ENCODE measurements around the gene KLF14. TPM values are rescaled to one million over a fixed set of nuclear protein-coding genes. Genes with fewer than 3 reads are reported as not detected.
"Not testable (repeated sequence)": the region's sequence is repeated elsewhere in the genome, so short reads cannot be mapped to it uniquely, and the experiment has no call there.

The KLF14 gene
- polyA plus RNA-seq, 1 donor, result 0.76 TPM

DNA sequence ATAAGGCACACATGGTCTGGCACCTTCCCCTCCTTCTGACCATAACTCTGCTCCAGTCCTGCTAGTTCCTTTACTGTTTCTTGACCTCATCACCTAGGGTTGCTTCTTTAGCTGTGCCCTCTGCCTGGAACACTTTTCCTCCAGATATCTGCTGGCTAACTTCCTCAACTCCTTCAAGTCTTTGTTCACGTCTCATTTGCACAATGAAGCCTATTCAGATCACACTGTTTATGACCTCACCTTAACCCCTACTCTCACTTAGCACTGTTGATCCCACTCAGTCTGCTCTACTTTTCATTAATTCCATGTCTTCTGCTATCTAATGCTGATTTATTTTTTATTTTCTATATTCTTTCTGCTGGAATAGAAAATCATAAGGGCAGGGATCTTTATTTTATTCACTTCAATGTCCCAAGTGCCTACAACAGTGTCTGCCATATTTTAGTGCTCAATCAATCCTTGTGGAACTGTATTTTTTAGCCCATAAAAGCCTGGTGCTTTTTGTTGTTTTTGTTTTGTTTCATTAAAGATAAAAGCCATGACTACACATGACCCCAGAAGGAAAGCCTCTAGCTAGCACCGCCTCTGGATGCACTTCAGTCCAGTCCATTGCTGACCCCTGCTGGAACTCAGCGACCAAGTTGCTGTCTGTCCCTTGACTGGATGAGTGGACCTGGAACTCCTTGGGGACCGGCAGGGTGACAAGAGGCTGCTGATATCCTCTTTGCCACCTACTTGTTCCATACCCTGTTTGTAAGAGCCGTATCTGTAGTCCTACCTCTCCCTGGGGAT, 12.3 kb downstream of the KLF14 start:
- peak; percentile 84 for DNase-seq

- no peak for DNase-seq
Measured at GRCh38 chr7:130719541-130719940, 14.5 kb downstream of the KLF14 start.

DNA sequence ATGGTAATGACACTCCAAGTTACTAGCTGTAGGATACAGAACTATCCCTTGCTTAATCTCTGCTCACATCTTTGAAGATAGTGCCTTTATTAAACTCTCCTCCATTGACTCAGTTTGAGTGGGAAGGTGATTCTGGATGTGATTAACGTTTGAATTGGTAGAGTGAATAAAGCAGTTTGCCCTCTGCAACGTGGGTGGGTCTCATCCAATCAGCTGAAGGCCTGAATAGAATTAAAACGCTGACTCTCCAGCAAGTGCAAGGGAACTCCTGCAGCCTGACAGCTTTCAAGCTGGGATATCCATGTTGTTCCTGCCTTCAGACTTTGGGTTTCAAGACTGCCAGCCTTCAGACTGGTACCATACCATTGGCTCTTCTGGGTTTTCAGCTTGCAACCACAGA, 21.6 kb downstream of the KLF14 start:
- no peak for DNase-seq

DNA sequence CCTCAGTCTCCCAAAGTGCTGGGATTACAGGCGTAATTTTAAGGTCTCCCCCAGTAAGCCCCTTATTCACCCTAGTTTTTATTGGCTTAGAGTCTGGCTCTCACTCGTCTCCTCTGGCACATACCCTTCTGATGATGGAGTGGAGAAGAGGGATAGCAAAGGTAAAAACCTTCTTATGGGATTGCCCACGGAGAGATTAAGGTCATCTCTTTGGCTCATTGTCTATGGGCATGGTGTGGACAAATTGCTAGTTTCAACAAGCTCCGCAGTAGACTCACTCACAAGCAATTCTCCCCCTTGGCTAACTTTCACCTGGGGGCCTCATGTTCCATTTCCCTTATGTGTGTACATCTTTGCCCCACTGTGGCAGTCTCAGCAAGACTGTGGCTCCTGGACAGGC, 25.2 kb downstream of the KLF14 start:
- DNase-seq, result no peak

DNA sequence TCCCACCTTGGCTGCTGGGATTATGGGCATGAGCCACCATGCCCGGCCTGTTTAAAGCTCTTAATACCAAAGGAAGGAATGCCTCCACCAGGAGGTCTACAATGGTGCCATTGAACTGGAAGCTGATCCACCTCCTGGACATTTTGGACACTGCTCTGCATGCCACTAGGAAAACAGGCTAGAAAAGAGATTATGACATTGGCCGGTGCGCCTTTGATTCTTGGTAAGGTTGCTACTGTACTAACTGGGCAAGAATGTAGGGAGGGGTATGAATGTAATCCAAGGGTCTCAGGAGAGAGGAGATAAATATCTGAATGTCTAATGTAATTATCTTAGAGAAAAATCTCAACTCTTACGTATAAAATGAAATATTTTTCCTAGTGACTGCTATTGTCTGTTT, 26.0 kb downstream of the KLF14 start:
- no peak for DNase-seq

GRCh38 chr7:130703851-130704250, 30.2 kb downstream of the KLF14 start:
- no peak for DNase-seq

DNA sequence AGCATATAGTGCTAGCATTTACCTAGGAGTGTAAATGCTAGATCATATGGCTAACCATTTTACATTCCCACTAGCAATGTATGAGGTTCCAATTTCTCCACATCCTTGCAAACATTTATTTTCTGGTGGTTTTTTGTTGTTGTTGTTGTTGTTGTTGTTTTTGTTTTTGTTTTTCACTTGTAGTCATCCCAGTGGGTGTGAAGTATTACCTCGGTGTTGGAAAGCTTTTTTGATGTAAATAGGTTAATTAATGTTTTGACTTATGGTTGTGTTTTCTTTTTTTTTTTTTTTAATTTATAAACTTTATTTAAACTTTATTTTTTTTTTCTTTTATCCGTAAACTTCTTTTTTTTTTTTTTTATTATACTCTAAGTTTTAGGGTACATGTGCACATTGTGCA, 32.4 kb downstream of the KLF14 start:
- DNase-seq, result no peak

DNA sequence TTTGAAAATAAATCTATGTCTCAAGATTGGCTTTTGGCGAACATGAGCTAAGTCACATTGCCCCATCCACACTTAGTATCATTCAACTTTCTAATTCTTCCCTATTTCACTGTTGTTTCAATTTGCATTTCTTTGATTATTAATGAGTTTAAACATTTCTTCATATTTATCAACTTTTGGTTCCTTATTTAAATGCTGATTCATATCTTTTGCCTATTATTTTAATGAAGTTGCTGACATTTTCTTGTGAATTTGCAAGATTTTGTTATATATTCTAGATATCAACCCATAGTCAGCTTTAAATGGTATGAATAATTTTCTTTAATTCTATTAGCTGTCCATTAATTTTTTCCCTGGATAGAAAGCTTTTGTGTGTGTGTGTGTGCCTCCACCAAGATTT, 33.2 kb downstream of the KLF14 start:
- DNase-seq, result no peak

DNA sequence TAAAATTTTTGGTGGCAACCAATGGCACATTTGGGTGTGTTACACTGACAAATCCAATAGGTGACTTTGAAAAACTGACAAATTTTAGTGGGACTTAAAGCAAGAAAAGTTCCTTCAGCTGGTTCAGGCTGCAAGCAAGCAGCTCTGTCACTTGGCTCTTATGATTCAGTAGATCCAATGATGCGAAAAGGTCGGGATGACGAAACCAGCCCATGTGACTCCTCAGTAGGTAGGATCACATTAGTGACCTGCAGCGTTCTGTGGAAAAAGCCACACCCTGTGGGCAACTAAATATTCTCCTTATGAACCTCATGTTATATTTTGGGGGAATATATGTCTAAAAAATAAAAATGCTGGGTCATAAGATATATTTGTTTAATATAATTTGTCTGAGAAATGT, 34.3 kb downstream of the KLF14 start:
- DNase-seq, result no peak

- no peak for DNase-seq
Measured at GRCh38 chr7:130697820-130698219, 36.2 kb downstream of the KLF14 start.

DNA sequence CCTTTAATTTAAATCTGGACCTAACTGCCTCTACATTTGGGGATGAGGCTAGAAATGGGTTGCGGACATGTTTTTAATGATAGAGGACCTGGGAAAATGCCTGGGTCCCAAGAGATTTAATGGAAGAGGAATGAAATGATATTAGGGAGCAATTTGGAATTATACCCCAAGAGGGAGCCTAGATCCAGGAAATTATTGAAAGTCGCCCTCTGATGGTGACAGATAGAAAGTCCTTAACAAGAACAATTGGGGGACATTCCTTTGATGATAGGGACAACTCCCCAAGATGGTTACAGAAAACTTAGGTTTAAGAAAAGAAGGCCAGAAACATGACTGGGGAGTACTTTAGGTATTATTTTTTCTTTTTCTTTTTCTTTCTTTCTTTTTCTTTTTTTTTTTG, 38.2 kb downstream of the KLF14 start:
- peak; percentile 20 for DNase-seq

DNA sequence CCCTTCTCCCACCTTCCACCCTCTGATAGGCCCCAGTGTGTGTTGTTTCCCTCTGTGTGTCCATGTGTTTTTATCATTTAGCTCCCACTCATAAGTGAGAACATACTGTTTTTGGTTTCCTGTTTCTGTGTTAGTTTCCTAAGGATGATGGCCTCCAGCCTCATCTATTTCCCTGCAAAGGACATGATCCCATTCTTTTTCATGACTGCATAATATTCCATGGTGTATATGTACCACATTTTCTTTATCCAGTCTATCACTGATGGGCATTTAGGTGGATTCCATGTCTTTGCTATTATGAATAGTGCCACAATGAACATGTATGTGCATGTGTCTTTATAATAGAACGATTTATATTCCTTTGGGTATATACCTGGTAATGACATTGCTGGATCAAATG, 41.6 kb downstream of the KLF14 start:
- not testable (repeated sequence) for DNase-seq

DNA sequence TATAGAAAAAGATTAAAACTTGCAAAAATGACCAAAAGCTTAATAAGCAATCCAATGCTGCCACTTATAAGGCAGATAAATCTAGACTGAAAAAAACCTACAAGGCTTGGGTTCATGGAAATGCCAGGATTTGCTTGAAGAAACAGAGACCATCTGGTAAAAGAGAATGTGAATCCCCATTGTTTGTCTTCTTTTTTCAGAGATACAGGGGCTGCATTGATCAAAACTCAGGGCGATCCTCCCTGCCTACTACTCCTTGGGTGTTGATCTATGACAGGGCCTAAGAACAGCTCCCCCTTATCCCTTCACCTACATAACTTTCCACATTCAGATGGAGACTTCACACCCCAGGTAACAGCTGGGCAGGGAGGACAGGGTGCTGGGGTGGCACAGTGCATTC, 44.3 kb downstream of the KLF14 start:
- no peak for DNase-seq

- DNase-seq, result no peak
Measured at GRCh38 chr7:130683026-130683425, 51.0 kb downstream of the KLF14 start.

Other genes with a start within 250 kb of the KLF14 start
- gene MEST, start 242.1 kb downstream of the KLF14 start, polyA plus RNA-seq (ENCODE audit: insufficient read length), result 776 TPM
- gene COPG2, start 65.5 kb downstream of the KLF14 start, polyA plus RNA-seq (ENCODE audit: insufficient read length), result 65.3 TPM
- gene TSGA13, start 47.7 kb downstream of the KLF14 start, polyA plus RNA-seq (ENCODE audit: insufficient read length), result not detected

All from left kidney (tissue), 2 donors.